H9 (cell line): Measurements from ENCODE around the gene FGR. TPM values are rescaled to one million over a fixed set of nuclear protein-coding genes. Genes with fewer than 3 reads are reported as not detected.
A peak's percentile ranks its signal among the peaks of the same experiment; 100 is the strongest.

Source experiments
- DNase-seq: peaks from one replicate; pipeline ENCODE4 v3.0.0-alpha.2; 2017
- H2AFZ ChIP-seq: one replicate; pipeline ENCODE4 v1.6.1; 2013; ENCODE audit warnings: mild to moderate bottlenecking, low read length, control low read depth, moderate library complexity
- H2AK5ac ChIP-seq: 2 replicates; pipeline ENCODE4 v1.6.1; 2013; ENCODE audit warnings: low read length, control low read depth, mixed read lengths; ENCODE audit not compliant: insufficient read length
- H2BK120ac ChIP-seq: one replicate; pipeline ENCODE4 v1.6.1; 2013; ENCODE audit warnings: low read depth, mild to moderate bottlenecking, low read length, control low read depth, inconsistent platforms; ENCODE audit not compliant: poor library complexity, severe bottlenecking
- H2BK12ac ChIP-seq: 2 replicates; pipeline ENCODE4 v1.6.1; 2013; ENCODE audit warnings: low read length, control low read depth, mixed read lengths, low read depth; ENCODE audit not compliant: insufficient read length
- H2BK15ac ChIP-seq: 2 replicates; pipeline ENCODE4 v1.6.1; 2013; ENCODE audit warnings: low read depth, low read length, control low read depth
- H2BK20ac ChIP-seq: one replicate; pipeline ENCODE4 v1.6.1; 2013; ENCODE audit warnings: low read depth, mild to moderate bottlenecking, low read length, control low read depth, inconsistent platforms; ENCODE audit not compliant: poor library complexity, severe bottlenecking
- H2BK5ac ChIP-seq: 2 replicates; pipeline ENCODE4 v1.6.1; 2013; ENCODE audit warnings: low read length, control low read depth, mixed read lengths; ENCODE audit not compliant: insufficient read length
- H3K14ac ChIP-seq: 2 replicates; pipeline ENCODE4 v1.6.1; 2013; ENCODE audit warnings: low read length, control low read depth; ENCODE audit not compliant: insufficient read depth
- H3K18ac ChIP-seq: 2 replicates; pipeline ENCODE4 v1.6.1; 2013; ENCODE audit warnings: low read depth, mild to moderate bottlenecking, mixed read lengths, low read length, control low read depth; ENCODE audit not compliant: insufficient read length
- H3K23ac ChIP-seq: 2 replicates; pipeline ENCODE4 v1.6.1; 2013; ENCODE audit warnings: low read length, control low read depth, mixed read lengths, low read depth; ENCODE audit not compliant: insufficient read length
- H3K23me2 ChIP-seq: 2 replicates; pipeline ENCODE4 v1.6.1; 2013; ENCODE audit warnings: low read depth, mild to moderate bottlenecking, mixed read lengths, low read length, control low read depth; ENCODE audit not compliant: insufficient read length, poor library complexity, severe bottlenecking
- H3K27ac ChIP-seq: 2 replicates; pipeline ENCODE4 v1.5.1; 2013; ENCODE audit warnings: low read length, control low read depth, mixed read lengths, low read depth; ENCODE audit not compliant: insufficient read length
- H3K27me3 ChIP-seq: 2 replicates; pipeline ENCODE4 v1.6.1; 2013; ENCODE audit warnings: low read length, control low read depth, inconsistent platforms; ENCODE audit not compliant: insufficient read depth
- H3K4ac ChIP-seq: 2 replicates; pipeline ENCODE4 v1.6.1; 2013; ENCODE audit warnings: low read depth, mild to moderate bottlenecking, control low read depth, inconsistent platforms, low read length, moderate library complexity
- H3K4me1 ChIP-seq: 2 replicates; pipeline ENCODE4 v1.6.1; 2013; ENCODE audit warnings: low read length, control low read depth, inconsistent platforms; ENCODE audit not compliant: insufficient read depth
- H3K4me2 ChIP-seq: 2 replicates; pipeline ENCODE4 v1.6.1; 2013; ENCODE audit warnings: low read length, control low read depth, mixed read lengths; ENCODE audit not compliant: insufficient read length, insufficient read depth
- H3K56ac ChIP-seq: 2 replicates; pipeline ENCODE4 v1.6.1; 2013; ENCODE audit warnings: low read depth, mild to moderate bottlenecking, mixed read lengths, low read length, control low read depth; ENCODE audit not compliant: insufficient read length
- H3K79me1 ChIP-seq: 2 replicates; pipeline ENCODE4 v1.6.1; 2013; ENCODE audit warnings: low read depth, mild to moderate bottlenecking, moderate library complexity, low read length, control low read depth, inconsistent platforms; ENCODE audit not compliant: insufficient read depth, poor library complexity, severe bottlenecking
- H3K79me2 ChIP-seq: 2 replicates; pipeline ENCODE4 v1.6.1; 2013; ENCODE audit warnings: low read length, control low read depth, inconsistent platforms; ENCODE audit not compliant: insufficient read depth
- H3K9ac ChIP-seq: 2 replicates; pipeline ENCODE4 v1.6.1; 2013; ENCODE audit warnings: low read length, control low read depth, mixed read lengths; ENCODE audit not compliant: insufficient read length; ENCODE audit errors: extremely low read depth
- H3K9me3 ChIP-seq: one replicate; pipeline ENCODE4 v1.6.1; 2013; ENCODE audit warnings: low read depth, low read length, inconsistent platforms; ENCODE audit not compliant: control insufficient read depth
- H3T11ph ChIP-seq: one replicate; pipeline ENCODE4 v1.6.1; 2013; ENCODE audit warnings: mild to moderate bottlenecking, low read length, control low read depth, inconsistent platforms
- H4K20me1 ChIP-seq: one replicate; pipeline ENCODE4 v1.6.1; 2013; ENCODE audit not compliant: control insufficient read depth, insufficient read length, insufficient read depth
- H4K5ac ChIP-seq: 2 replicates; pipeline ENCODE4 v1.6.1; 2013; ENCODE audit warnings: low read depth, mild to moderate bottlenecking, mixed read lengths, low read length, control low read depth; ENCODE audit not compliant: insufficient read length
- H4K8ac ChIP-seq: replicated peaks from 2 replicates; pipeline ENCODE4 v1.6.1; 2013; ENCODE audit warnings: low read length, control low read depth, mixed read lengths, low read depth; ENCODE audit not compliant: insufficient read length
- H4K91ac ChIP-seq: 2 replicates; pipeline ENCODE4 v1.6.1; 2013; ENCODE audit warnings: low read depth, mild to moderate bottlenecking, moderate library complexity, mixed read lengths, low read length, control low read depth; ENCODE audit not compliant: insufficient read length
- H3K27ac Mint-ChIP-seq, 3 experiments: 2 replicates in 2 of 3; 3 replicates in 1 of 3; pipeline ENCODE4 v1.8.0; 2020 to 2021; ENCODE audit warnings: mixed read lengths in 3 of 3, mild to moderate bottlenecking in 1 of 3, moderate library complexity in 1 of 3
- H3K27me3 Mint-ChIP-seq: 2 replicates; pipeline ENCODE4 v1.8.0; 2021; ENCODE audit warnings: low read depth, mild to moderate bottlenecking, moderate library complexity, mixed read lengths
- H3K36me3 Mint-ChIP-seq, 3 experiments: 2 replicates in 2 of 3; 3 replicates in 1 of 3; pipeline ENCODE4 v1.8.0; 2020 to 2021; ENCODE audit warnings: low read depth in 3 of 3, mixed read lengths in 3 of 3; ENCODE audit not compliant: insufficient read depth in 1 of 3
- H3K4me1 Mint-ChIP-seq, 2 experiments: 2 replicates each; pipeline ENCODE4 v1.8.0; 2020; ENCODE audit warnings: mixed read lengths in 2 of 2
- H3K4me3 Mint-ChIP-seq, 2 experiments: 2 replicates in 1 of 2; 3 replicates in 1 of 2; pipeline ENCODE4 v1.8.0; 2020 to 2021; ENCODE audit warnings: mild to moderate bottlenecking in 2 of 2, mixed read lengths in 2 of 2, moderate library complexity in 1 of 2
- H3K9me3 Mint-ChIP-seq, 2 experiments: 2 replicates in 1 of 2; 3 replicates in 1 of 2; pipeline ENCODE4 v1.8.0; 2020; ENCODE audit warnings: mild to moderate bottlenecking in 2 of 2, mixed read lengths in 2 of 2, moderate library complexity in 1 of 2
- WGBS: extraction: QIAGEN DNeasy Blood & Tissue Kit; methylation state at CpG from one replicate; pipeline ENCODE4 v1.1.7; 2013; ENCODE audit warnings: missing lambda C conversion rate, low lambda C conversion rate, mixed read lengths; ENCODE audit not compliant: insufficient read length; ENCODE audit errors: extremely low coverage; 5-methylcytosine and 5-hydroxymethylcytosine counted together
- total RNA-seq: library from RNA; stranded (reverse); gene quantifications from 2 replicates; pipeline ENCODE4 v1.2.1, GENCODE V29; 2021
- TF ChIP-seq, protein P1 (sequence below): fragments of 200-600 bp; sonication (generic); conservative IDR thresholded peaks from 3 replicates; pipeline ENCODE4 v1.8.0; 2021; ENCODE audit warnings: antibody characterized with exemption, mild to moderate bottlenecking

Gene FGR
- total RNA-seq, 1 experiment from 2014 or later = not detected

DNA sequence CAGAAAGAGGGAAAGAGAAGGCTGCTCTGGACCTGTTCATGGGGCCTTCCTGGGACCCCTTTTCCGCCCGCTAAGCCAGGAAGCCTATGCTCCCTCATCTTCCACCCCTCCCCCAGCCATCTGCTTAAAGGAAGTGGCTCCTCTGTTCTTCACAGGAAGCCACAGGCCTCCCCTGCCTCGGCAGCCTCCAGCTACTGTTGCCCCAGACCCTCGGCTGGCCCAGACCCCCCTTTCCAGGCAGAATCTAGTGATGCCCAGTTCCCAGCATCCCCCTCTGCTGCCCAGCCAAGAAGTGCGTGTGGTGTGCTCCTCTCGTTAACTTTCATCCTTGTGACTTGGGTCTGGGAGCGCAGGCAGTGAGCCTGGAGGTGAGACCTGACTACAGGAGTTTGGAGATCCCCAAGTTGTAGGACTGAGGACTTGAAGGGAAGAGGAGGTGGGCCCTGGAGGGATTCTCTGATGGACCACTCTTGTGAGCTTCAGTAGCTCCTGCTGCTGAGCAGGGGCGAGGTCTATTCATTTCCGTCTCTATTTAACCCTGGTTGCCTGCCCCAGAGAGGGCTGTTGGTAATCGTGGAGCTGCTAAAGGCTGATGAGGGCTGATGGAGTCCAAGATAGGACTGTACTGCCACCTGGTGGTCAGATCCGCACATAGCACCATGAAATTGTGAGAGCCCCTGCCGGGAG, 27.9 kb upstream of the FGR start:
- H3K4me3 Mint-ChIP-seq = peak overlapping the region in 1 of 2 experiments; percentile 11; a peak in 1 of 5 replicates
- Histone ChIP-seq H3K9ac (no peak overlapping the region), H2AK5ac (no peak overlapping the region), H2BK15ac (no peak overlapping the region), H2BK120ac (no peak overlapping the region), H3K4ac (no peak overlapping the region), H3K4me1 (peaks cover 8% of the 10 kb centered on the region; the same call in 1 of the 2 replicates), H4K5ac (no peak overlapping the region), H3K9me3 (no peaks in the 10 kb centered on the region), H4K8ac (no peak overlapping the region), H2BK5ac (no peak overlapping the region), H3K56ac (no peak overlapping the region), H2BK20ac (no peak overlapping the region), H4K20me1 (no peaks in the 10 kb centered on the region), H4K91ac (no peak overlapping the region), H3K23me2 (peaks cover 7% of the 10 kb centered on the region), H3K27ac (no peak overlapping the region), H3T11ph (no peak overlapping the region), H3K18ac (peak overlapping the region; percentile 2), H3K79me2 (no peaks in the 10 kb centered on the region), H3K4me2 (no peak overlapping the region), H3K27me3 (no peaks in the 10 kb centered on the region), H3K14ac (no peak overlapping the region), H2BK12ac (no peak overlapping the region), H3K79me1 (no peaks in the 10 kb centered on the region), H2AFZ (peak overlapping the region; percentile 5), H3K23ac (no peak overlapping the region)
- H3K4me1 Mint-ChIP-seq = peaks cover 27 to 35% of the 10 kb centered on the region in 2 experiments
- no peaks in the 10 kb centered on the region for H3K36me3 Mint-ChIP-seq
- no peaks in the 10 kb centered on the region for H3K9me3 Mint-ChIP-seq
- TF ChIP-seq, protein P1, sequence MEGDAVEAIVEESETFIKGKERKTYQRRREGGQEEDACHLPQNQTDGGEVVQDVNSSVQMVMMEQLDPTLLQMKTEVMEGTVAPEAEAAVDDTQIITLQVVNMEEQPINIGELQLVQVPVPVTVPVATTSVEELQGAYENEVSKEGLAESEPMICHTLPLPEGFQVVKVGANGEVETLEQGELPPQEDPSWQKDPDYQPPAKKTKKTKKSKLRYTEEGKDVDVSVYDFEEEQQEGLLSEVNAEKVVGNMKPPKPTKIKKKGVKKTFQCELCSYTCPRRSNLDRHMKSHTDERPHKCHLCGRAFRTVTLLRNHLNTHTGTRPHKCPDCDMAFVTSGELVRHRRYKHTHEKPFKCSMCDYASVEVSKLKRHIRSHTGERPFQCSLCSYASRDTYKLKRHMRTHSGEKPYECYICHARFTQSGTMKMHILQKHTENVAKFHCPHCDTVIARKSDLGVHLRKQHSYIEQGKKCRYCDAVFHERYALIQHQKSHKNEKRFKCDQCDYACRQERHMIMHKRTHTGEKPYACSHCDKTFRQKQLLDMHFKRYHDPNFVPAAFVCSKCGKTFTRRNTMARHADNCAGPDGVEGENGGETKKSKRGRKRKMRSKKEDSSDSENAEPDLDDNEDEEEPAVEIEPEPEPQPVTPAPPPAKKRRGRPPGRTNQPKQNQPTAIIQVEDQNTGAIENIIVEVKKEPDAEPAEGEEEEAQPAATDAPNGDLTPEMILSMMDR = peak; percentile 88
- WGBS = no CpG with 5 or more reads among the region's 12 CpGs
- peak overlapping the region in 1 of 3 experiments; percentile 61; a peak in 3 of 7 replicates for H3K27ac Mint-ChIP-seq
- peak; percentile 91 for DNase-seq
- H3K27me3 Mint-ChIP-seq = peaks cover 6% of the 10 kb centered on the region
